Endometrial microvascular endothelial cells (primary cell): ENCODE measurements around the gene EXD3. TPM values are rescaled to one million over a fixed set of nuclear protein-coding genes. Genes with fewer than 3 reads are reported as not detected.
"Not testable (repeated sequence)": the region's sequence is repeated elsewhere in the genome, so short reads cannot be mapped to it uniquely, and the experiment has no call there.

Experiments
- in situ Hi-C: cut with HindIII; loops from 2 replicates; pipeline ENCODE4 v1.10.0; 2017; ENCODE audit warnings: low sequenced_read_pairs, low pct_unique_long_range_greater_than_20kb; ENCODE audit errors: inconsistent ontology term
- total RNA-seq: library from RNA; depleted of rRNA; stranded (reverse); fragments of >200 nt; gene quantifications from one replicate; pipeline ENCODE4 v1.2.3, GENCODE V29; 2015; ENCODE audit errors: inconsistent ontology term

The EXD3 gene
- total RNA-seq, 1 donor from 2014 or later: 4.0 TPM

GRCh38 chr9:137387114-137387890 lies 35.7 kb downstream of the EXD3 start:
- in situ Hi-C loops: no loop called here

- in situ Hi-C loops: not testable (repeated sequence)
Measured at GRCh38 chr9:137386507-137387113, 36.4 kb downstream of the EXD3 start.

GRCh38 chr9:137385061-137385655 lies 37.8 kb downstream of the EXD3 start:
- in situ Hi-C loops: no loop called here

GRCh38 chr9:137383784-137384756 lies 38.9 kb downstream of the EXD3 start:
- in situ Hi-C loops: no loop called here

- in situ Hi-C loops: no loop called here
Measured at GRCh38 chr9:137383081-137383783, 39.7 kb downstream of the EXD3 start.

- in situ Hi-C loops: no loop called here
Measured at GRCh38 chr9:137382444-137383080, 40.4 kb downstream of the EXD3 start.

- in situ Hi-C loops: no loop called here
Measured at GRCh38 chr9:137381501-137382443, 41.2 kb downstream of the EXD3 start.

GRCh38 chr9:137380606-137381005 lies 42.4 kb downstream of the EXD3 start:
- in situ Hi-C loops: no loop called here

GRCh38 chr9:137380171-137380570 lies 42.8 kb downstream of the EXD3 start:
- in situ Hi-C loops: no loop called here

GRCh38 chr9:137379761-137380161 lies 43.2 kb downstream of the EXD3 start:
- in situ Hi-C loops: no loop called here

GRCh38 chr9:137378688-137379410 lies 44.1 kb downstream of the EXD3 start:
- in situ Hi-C loops: not testable (repeated sequence)

- in situ Hi-C loops: no loop called here
Measured at GRCh38 chr9:137376386-137376785, 46.6 kb downstream of the EXD3 start.

- in situ Hi-C loops: no loop called here
Measured at GRCh38 chr9:137375321-137376058, 47.5 kb downstream of the EXD3 start.

- in situ Hi-C loops: no loop called here
Measured at GRCh38 chr9:137374131-137374845, 48.7 kb downstream of the EXD3 start.

- in situ Hi-C loops: no loop called here
Measured at GRCh38 chr9:137373611-137373980, 49.4 kb downstream of the EXD3 start.
